ENCODE measurements around the gene UBE2V1.
"Not testable (repeated sequence)": the region's sequence is repeated elsewhere in the genome, so short reads cannot be mapped to it uniquely, and the experiment has no call there.

The UBE2V1 gene

DNA sequence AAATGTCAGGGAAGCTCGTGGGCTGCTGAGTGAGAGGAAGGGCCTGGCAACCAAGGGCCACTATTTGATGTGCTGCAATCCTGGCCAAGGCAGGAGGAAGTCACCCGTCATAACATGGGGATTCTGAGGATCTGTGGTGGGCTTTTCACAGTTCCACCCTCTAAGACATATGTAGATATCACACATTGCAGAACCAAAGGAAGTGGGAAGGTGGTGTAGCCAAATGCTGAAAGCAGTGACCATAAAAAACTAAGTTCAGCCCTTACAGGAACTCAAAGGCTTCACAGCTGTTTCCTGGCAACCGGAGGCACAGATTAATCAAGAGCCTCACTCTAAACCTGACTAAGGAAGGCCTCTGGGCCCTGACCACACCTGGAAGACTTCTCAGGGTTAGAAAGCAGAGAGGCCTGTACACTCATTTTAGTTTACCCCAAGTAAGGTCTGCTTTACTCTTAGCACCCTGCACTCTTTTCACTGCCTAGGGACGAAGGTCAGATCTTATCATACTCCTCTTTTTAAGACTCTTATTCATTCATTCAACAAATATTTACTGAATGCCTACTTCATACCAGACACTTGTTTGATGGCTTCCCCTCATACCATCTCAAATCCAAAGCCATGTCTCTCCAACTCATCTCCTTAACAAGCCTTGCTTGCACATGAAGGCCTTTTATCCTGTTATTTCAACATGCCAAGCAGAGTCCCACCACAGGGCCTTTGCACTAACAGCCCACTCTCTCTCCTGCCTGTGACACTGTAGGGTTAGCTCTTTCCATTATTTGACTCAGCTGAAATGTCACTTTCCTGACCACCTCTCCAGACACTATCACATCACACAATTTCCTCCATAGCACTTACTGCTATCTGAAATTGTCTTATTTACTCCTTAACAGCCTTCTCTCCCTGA, 2.6 kb downstream of the UBE2V1 start:
- Histone ChIP-seq H3K9ac (ENCODE audit: low read length) (no peak overlapping the region), H3K4me3 (ENCODE audit: low read depth in 1 of 2, low read length in 2 of 2) (no peak overlapping the region), H3K27me3 (ENCODE audit: control insufficient read depth in 1 of 2, insufficient read depth in 2 of 2, low read length in 2 of 2) (no peaks in the 10 kb centered on the region), H3K27ac (ENCODE audit: low read depth, low read length) (peak overlapping the region; percentile 30), H3K4me1 (ENCODE audit: insufficient read depth, low read length) (peaks cover 69% of the 10 kb centered on the region), H3K36me3 (ENCODE audit: insufficient read depth, low read length) (no peaks in the 10 kb centered on the region), H3K9me3 (ENCODE audit: low read length) (no peaks in the 10 kb centered on the region)

DNA sequence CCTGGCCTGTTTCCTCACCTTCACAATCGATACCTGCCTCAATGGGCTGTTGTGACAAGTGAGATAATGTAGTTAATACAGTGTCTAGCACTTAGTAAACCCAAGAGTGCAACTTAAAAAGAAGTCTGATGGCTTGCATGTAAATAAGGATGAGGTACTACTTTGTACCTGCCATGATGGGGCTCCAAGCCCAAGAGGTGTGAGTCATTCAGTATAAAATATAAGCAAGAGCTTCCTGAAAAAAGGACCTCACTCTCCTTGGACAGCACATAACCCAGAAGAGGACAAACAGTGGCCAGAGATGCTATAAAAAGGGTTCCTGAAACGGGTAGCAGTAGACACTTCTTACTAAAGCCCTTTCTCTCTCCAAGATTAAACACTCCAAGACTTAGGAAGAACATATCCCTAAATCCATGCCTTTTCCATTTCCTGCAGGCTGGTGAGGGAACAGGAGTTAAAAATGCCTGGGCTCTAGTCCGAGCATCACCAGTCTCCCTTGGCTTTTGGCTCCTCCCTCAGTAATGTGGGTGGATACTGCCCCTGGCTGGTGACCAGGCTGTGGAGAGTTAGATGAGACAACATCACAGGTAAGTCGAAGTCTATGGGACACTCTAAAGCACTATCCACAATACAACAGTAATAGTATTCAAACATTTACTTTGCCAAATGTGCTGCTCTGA, 4.3 kb downstream of the UBE2V1 start:
- Histone ChIP-seq H3K9me3 (ENCODE audit: low read length) (no peaks in the 10 kb centered on the region), H3K4me1 (ENCODE audit: insufficient read depth, low read length) (peaks cover 57% of the 10 kb centered on the region), H3K36me3 (ENCODE audit: insufficient read depth, low read length) (no peaks in the 10 kb centered on the region), H3K4me3 (ENCODE audit: low read depth in 1 of 2, low read length in 2 of 2) (no peak overlapping the region), H3K9ac (ENCODE audit: low read length) (no peak overlapping the region), H3K27me3 (ENCODE audit: control insufficient read depth in 1 of 2, insufficient read depth in 2 of 2, low read length in 2 of 2) (no peaks in the 10 kb centered on the region), H3K27ac (ENCODE audit: low read depth, low read length) (peak overlapping the region; percentile 1)

DNA sequence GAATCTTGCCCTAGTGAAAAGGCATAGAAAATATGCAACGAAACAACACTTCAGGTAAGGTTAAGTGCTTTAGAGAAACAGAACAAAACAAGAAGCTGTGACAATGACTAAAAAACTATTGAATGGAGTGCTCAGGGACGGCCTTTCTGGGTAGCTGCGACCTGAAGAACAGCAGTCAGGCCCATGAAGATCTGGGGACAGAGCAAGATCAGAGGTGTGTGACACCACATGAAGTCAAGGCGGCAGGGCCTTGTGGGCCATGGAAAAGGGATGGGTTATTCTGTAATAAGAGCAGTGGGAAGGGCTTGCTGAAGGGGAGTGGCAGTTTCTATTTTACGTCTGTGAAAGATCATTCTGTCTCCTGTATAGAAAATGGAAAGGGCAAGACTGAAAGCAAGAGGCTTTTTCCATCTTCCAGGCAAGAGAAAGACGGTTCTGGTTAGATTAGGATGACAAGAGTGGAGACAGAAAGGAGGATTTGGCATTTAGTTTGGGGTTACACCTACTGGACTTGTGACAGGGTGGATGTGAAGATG, 5.1 kb downstream of the UBE2V1 start:
- no peak overlapping the region for H3K9ac ChIP-seq (ENCODE audit: low read length)
- H3K36me3 ChIP-seq (ENCODE audit: insufficient read depth, low read length), result peaks cover 2% of the 10 kb centered on the region
- no peaks in the 10 kb centered on the region for H3K27me3 ChIP-seq (ENCODE audit: control insufficient read depth in 1 of 2, insufficient read depth in 2 of 2, low read length in 2 of 2)
- H3K9me3 ChIP-seq (ENCODE audit: low read length), result no peaks in the 10 kb centered on the region
- no peak overlapping the region for H3K4me3 ChIP-seq (ENCODE audit: low read depth in 1 of 2, low read length in 2 of 2)
- H3K27ac ChIP-seq (ENCODE audit: low read depth, low read length), result no peak overlapping the region
- peaks cover 51% of the 10 kb centered on the region for H3K4me1 ChIP-seq (ENCODE audit: insufficient read depth, low read length)

DNA sequence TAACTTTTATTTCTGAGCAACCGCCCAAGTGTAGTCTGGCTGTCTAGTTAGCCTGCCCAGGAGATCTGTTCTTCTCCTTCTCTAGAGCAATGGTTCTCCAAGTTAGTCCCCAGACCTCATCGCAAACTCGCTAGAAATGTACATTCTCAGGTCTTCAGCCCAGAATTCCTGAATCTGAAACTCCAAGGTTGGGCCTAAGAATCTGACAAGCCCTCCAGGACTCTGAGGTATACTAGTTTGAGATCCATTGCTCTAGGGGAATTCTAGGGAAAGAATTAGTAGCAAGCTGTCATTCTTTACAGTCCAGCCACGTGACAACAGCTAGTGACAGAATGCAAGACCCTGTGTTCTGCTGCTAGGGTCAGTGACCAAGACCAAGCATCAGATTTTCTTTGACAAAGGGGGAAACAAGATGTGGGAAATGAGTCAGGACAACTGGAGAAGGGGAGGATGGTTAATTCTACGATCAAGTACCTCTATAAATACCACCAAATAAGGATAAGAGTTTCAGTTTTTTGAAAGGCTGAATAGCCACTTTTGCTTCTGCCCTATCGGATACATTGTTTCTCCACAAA, 5.8 kb downstream of the UBE2V1 start:
- no peak overlapping the region for H3K4me3 ChIP-seq (ENCODE audit: low read depth in 1 of 2, low read length in 2 of 2)
- H3K9me3 ChIP-seq (ENCODE audit: low read length), result no peaks in the 10 kb centered on the region
- H3K9ac ChIP-seq (ENCODE audit: low read length), result no peak overlapping the region
- H3K36me3 ChIP-seq (ENCODE audit: insufficient read depth, low read length), result peaks cover 5% of the 10 kb centered on the region
- H3K4me1 ChIP-seq (ENCODE audit: insufficient read depth, low read length), result peaks cover 49% of the 10 kb centered on the region
- no peaks in the 10 kb centered on the region for H3K27me3 ChIP-seq (ENCODE audit: control insufficient read depth in 1 of 2, insufficient read depth in 2 of 2, low read length in 2 of 2)
- no peak overlapping the region for H3K27ac ChIP-seq (ENCODE audit: low read depth, low read length)

DNA sequence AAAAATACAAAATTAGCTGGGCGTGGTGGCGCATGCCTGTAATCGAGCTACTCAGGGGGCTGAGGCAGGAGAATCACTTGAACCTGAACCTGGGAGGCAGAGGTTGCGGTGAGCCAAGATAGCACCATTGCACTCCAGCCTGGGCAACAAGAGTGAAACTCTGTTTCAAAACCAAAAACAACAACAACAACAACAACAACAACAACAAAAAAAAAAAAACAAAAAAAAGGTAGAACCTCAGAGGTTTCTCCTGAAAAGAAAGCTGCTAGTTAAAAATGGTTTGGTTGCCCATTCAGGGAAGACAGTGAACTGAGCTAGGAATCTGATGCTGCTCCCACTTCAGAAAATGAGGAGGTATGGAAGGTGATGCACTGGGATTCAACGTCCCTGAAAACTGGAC, 6.3 kb downstream of the UBE2V1 start:
- not testable (repeated sequence) for H3K27me3 ChIP-seq (ENCODE audit: control insufficient read depth in 1 of 2, insufficient read depth in 2 of 2, low read length in 2 of 2); H3K9me3 ChIP-seq (ENCODE audit: low read length); H3K27ac ChIP-seq (ENCODE audit: low read depth, low read length); H3K36me3 ChIP-seq (ENCODE audit: insufficient read depth, low read length); H3K4me3 ChIP-seq (ENCODE audit: low read depth in 1 of 2, low read length in 2 of 2); H3K9ac ChIP-seq (ENCODE audit: low read length)
- peaks cover 47% of the 10 kb centered on the region for H3K4me1 ChIP-seq (ENCODE audit: insufficient read depth, low read length)

DNA sequence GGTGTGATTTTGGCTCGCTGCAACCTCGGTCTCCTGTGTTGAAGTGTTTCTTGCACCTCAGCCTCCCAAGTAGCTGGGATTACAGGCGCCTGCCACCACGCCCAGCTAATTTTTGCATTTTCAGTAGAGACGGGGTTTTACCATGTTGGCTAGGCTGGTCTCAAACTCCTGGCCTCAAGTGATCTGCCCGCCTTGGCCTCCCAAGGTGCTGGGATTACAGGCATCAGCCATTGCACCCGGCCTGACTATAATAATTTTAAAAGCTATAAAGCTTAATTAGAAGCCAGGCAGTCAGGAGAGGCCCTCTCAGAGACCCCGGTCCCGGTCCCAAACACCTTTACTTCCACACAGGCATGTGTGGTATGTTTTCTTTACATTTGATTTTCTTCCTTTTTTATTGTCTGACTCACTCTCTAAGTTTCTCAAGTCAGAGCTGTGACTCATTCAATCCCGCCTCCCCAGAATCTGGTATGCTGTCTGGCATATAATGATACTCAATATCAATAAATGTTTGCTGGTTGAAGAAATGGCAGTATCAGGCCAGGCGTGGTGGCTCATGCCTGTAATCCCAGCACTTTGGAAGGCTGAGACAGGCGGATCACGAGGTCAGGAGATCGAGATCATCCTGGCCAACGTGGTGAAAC, 9.4 kb downstream of the UBE2V1 start:
- not testable (repeated sequence) for H3K27ac ChIP-seq (ENCODE audit: low read depth, low read length)

DNA sequence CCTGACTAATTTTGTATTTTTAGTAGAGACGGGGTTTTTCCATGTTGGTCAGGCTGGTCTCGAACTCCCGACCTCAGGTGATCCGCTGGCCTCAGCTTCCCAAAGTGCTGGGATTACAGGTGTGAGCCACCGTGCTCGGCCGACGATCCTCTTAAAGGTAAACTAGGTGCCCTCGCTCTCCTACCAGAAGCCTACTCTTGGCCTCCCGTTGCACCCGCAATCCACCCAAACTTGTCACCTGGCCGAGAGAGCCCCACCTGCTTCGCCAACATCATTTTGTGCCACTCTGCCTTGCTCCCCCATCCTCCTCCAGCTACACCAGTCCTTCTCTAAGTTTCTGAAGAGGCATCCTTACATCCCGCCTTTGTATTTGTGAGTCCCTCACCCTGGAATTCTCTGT, 10.4 kb downstream of the UBE2V1 start:
- not testable (repeated sequence) for H3K9me3 ChIP-seq (ENCODE audit: low read length); H3K9ac ChIP-seq (ENCODE audit: low read length); H3K27me3 ChIP-seq (ENCODE audit: control insufficient read depth in 1 of 2, insufficient read depth in 2 of 2, low read length in 2 of 2); H3K36me3 ChIP-seq (ENCODE audit: insufficient read depth, low read length); H3K27ac ChIP-seq (ENCODE audit: low read depth, low read length); H3K4me3 ChIP-seq (ENCODE audit: low read depth in 1 of 2, low read length in 2 of 2)
- H3K4me1 ChIP-seq (ENCODE audit: insufficient read depth, low read length), result peaks cover 49% of the 10 kb centered on the region

More for the DNA sequence above, 9.4 kb downstream of the UBE2V1 start:
- H3K4me3 ChIP-seq (ENCODE audit: low read depth in 1 of 2, low read length in 2 of 2); H3K27me3 ChIP-seq (ENCODE audit: control insufficient read depth in 1 of 2, insufficient read depth in 2 of 2, low read length in 2 of 2); H3K9ac ChIP-seq (ENCODE audit: low read length); H3K9me3 ChIP-seq (ENCODE audit: low read length); H3K36me3 ChIP-seq (ENCODE audit: insufficient read depth, low read length): not testable (repeated sequence)
- H3K4me1 ChIP-seq (ENCODE audit: insufficient read depth, low read length), result peaks cover 49% of the 10 kb centered on the region

DNA sequence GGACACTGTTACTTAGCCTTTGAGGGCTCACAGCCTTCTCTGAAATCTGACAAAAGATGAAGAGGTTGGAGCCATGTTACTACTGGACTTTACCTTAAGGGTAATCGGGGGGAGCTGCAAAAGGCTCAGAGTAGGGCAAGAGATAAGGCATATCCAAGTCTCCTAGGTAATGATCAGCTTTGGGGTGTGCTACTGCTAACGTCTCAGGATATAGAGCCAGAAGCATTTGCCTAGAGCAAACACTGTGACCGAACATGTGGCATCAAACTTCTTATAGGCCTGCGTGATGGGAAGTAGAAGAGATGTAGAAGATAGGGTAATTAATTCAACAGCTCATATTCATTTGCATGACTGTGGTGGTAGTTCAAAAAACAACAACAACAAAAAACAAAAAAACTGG, 11.1 kb downstream of the UBE2V1 start:
- Histone ChIP-seq H3K27me3 (ENCODE audit: control insufficient read depth in 1 of 2, insufficient read depth in 2 of 2, low read length in 2 of 2) (no peaks in the 10 kb centered on the region), H3K9ac (ENCODE audit: low read length) (no peak overlapping the region), H3K4me1 (ENCODE audit: insufficient read depth, low read length) (peaks cover 46% of the 10 kb centered on the region), H3K4me3 (ENCODE audit: low read depth in 1 of 2, low read length in 2 of 2) (no peak overlapping the region), H3K27ac (ENCODE audit: low read depth, low read length) (no peak overlapping the region), H3K36me3 (ENCODE audit: insufficient read depth, low read length) (peaks cover 5% of the 10 kb centered on the region), H3K9me3 (ENCODE audit: low read length) (no peaks in the 10 kb centered on the region)

DNA sequence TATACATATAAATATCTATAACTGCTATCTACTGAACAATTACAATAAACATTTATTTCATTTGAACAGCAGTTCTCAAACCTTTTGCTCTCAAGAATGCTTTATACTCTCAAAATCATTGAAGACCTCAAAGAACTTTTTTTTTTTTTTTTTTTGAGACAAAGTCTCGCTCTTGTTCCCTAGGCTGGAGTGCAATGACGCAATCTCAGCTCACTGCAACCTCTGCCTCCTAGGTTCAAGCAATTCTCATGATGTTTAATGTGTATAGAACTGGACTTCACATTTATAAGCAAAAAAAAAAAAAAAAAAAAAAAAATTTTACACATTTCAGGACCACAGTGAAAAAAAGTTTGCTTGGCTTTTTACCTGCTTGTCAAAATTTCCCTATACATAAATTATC, 11.7 kb downstream of the UBE2V1 start:
- H3K27ac ChIP-seq (ENCODE audit: low read depth, low read length), result no peak overlapping the region
- H3K9me3 ChIP-seq (ENCODE audit: low read length), result no peaks in the 10 kb centered on the region
- no peak overlapping the region for H3K4me3 ChIP-seq (ENCODE audit: low read depth in 1 of 2, low read length in 2 of 2)
- no peaks in the 10 kb centered on the region for H3K27me3 ChIP-seq (ENCODE audit: control insufficient read depth in 1 of 2, insufficient read depth in 2 of 2, low read length in 2 of 2)
- H3K36me3 ChIP-seq (ENCODE audit: insufficient read depth, low read length), result peaks cover 5% of the 10 kb centered on the region
- H3K9ac ChIP-seq (ENCODE audit: low read length), result no peak overlapping the region
- H3K4me1 ChIP-seq (ENCODE audit: insufficient read depth, low read length), result peaks cover 45% of the 10 kb centered on the region

DNA sequence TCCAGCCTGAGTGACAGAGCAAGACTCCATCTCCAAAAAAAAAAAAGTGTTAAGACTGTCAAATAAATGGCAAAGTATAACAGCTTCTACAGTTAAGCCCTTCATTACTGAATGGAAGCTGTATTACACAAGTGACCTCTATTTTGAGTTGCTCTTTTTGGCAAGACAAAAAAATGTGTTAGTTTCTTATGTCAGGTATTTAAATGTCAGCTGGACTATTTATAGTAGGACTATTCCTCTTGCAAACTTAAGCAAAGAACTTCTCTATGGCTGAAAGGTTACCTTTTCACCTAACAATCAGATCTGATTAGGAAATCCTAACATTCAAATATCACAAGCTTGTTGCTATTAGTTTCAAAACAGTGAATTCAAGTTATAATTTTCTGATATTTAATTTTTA, 12.4 kb downstream of the UBE2V1 start:
- Histone ChIP-seq H3K9me3 (ENCODE audit: low read length) (no peaks in the 10 kb centered on the region), H3K9ac (ENCODE audit: low read length) (no peak overlapping the region), H3K4me3 (ENCODE audit: low read depth in 1 of 2, low read length in 2 of 2) (no peak overlapping the region), H3K27ac (ENCODE audit: low read depth, low read length) (no peak overlapping the region), H3K36me3 (ENCODE audit: insufficient read depth, low read length) (peaks cover 5% of the 10 kb centered on the region), H3K4me1 (ENCODE audit: insufficient read depth, low read length) (peaks cover 45% of the 10 kb centered on the region), H3K27me3 (ENCODE audit: control insufficient read depth in 1 of 2, insufficient read depth in 2 of 2, low read length in 2 of 2) (no peaks in the 10 kb centered on the region)

DNA sequence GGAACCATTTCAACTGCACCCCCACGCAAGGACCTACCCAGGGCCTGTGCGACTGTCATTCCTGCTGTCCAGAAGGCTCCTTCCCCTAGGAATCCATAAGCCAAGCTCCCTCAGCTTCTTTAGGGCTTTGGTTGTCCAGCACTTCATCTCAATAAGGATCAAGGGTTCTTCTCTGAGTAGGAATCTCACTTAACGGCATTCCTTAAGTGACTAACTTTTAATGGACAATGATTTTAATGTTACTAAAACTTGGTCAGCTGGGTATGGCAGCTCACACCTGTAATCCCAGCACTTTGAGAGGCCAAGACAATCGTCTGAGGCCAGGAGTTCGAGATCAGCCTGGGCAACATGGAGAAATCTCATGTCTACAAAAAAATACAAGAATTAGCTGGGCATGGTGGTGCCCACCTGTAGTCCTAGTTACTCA, 13.4 kb downstream of the UBE2V1 start:
- Histone ChIP-seq H3K9me3 (ENCODE audit: low read length) (no peaks in the 10 kb centered on the region), H3K9ac (ENCODE audit: low read length) (no peak overlapping the region), H3K36me3 (ENCODE audit: insufficient read depth, low read length) (peaks cover 11% of the 10 kb centered on the region), H3K27me3 (ENCODE audit: control insufficient read depth in 1 of 2, insufficient read depth in 2 of 2, low read length in 2 of 2) (no peaks in the 10 kb centered on the region), H3K27ac (ENCODE audit: low read depth, low read length) (no peak overlapping the region), H3K4me1 (ENCODE audit: insufficient read depth, low read length) (peaks cover 45% of the 10 kb centered on the region), H3K4me3 (ENCODE audit: low read depth in 1 of 2, low read length in 2 of 2) (no peak overlapping the region)

Data from muscle layer of colon (tissue), 2 donors.